Measurements from ENCODE around the gene NHS. TPM values are rescaled to one million over a fixed set of nuclear protein-coding genes. Genes with fewer than 3 reads are reported as not detected.

NHS gene
- total and polyA plus RNA-seq, 2 of the 4 experiments (the other 2 are of a cell fraction), result 0.36 to 0.90 TPM

GRCh38 chrX:17412692-17413091 is 37.7 kb downstream of the NHS start:
- no peak overlapping the region for H2BK15ac ChIP-seq (ENCODE audit: low read depth, low read length)
- H3K56ac ChIP-seq (ENCODE audit: extremely low read depth, insufficient read depth, low read length), result no peak overlapping the region
- no peak overlapping the region for H3K9ac ChIP-seq (ENCODE audit: low read depth, low read length)
- POLR2A ChIA-PET (ENCODE audit: unreplicated experiment), result no interaction called here
- in situ Hi-C loops (cut with MboI; ENCODE audit: low sequenced_read_pairs), result no loop called here
- no peaks in the 10 kb centered on the region for H3K36me3 ChIP-seq (ENCODE audit: control insufficient read depth, insufficient read depth, low read length)
- no peaks in the 10 kb centered on the region for H3K9me3 ChIP-seq (ENCODE audit: control insufficient read depth, insufficient read depth, low read length)
- dilution Hi-C loops (cut with HindIII; ENCODE audit: low sequenced_read_pairs, unreplicated experiment), result no loop called here
- no peaks in the 10 kb centered on the region; the same call in 1 of the 2 replicates for H3K9me1 ChIP-seq (ENCODE audit: insufficient read depth, low read length)
- 0 out of 2 replicates have a peak overlapping the region, but pooled peaks have one; percentile 14 for H3K18ac ChIP-seq (ENCODE audit: low read depth, low read length)
- H3K4ac ChIP-seq (ENCODE audit: low read depth, low read length), result no peak overlapping the region
- TF ChIP-seq CTCF (conservative IDR thresholded peaks at IDR 0.05; ENCODE audit: low read depth, low read length) (no peak), FOS (IDR thresholded peaks at IDR 0.05; ENCODE audit: low read depth, low read length) (peak; percentile 77)
- intact Hi-C loops (cut with micrococcal nuclease), result no loop called here
- ATAC-seq (ENCODE audit: low read depth), result peak; percentile 46
- no peak overlapping the region for H2AK9ac ChIP-seq (replicated peaks; ENCODE audit: low read depth, low read length, poor library complexity)
- H2AFZ ChIP-seq (replicated peaks; ENCODE audit: low read length, poor library complexity), result no peak overlapping the region
- peaks cover 12% of the 10 kb centered on the region for H3K4me1 ChIP-seq (ENCODE audit: control insufficient read depth, insufficient read depth, low read length)
- H4K5ac ChIP-seq (ENCODE audit: low read depth, low read length), result no peak overlapping the region
- H2BK20ac ChIP-seq (ENCODE audit: low read depth, low read length), result no peak overlapping the region
- H3K14ac ChIP-seq (replicated peaks; ENCODE audit: low read depth, low read length), result no peak overlapping the region
- no peaks in the 10 kb centered on the region; a peak in 1 of 4 replicates for H3K79me1 ChIP-seq (ENCODE audit: low read depth in 1 of 2, low read length in 2 of 2)
- H4K91ac ChIP-seq (ENCODE audit: insufficient read depth, low read depth, low read length), result no peak overlapping the region
- no peaks in the 10 kb centered on the region for H4K20me1 ChIP-seq (ENCODE audit: insufficient read depth, low read length)
- no peak overlapping the region for H4K8ac ChIP-seq (ENCODE audit: low read depth in 2 of 2, low read length in 2 of 2)
- peak overlapping the region; percentile 59 for H2BK5ac ChIP-seq (ENCODE audit: low read depth, low read length, poor library complexity, severe bottlenecking)
- peaks cover 8% of the 10 kb centered on the region for H3K27me3 ChIP-seq (ENCODE audit: control insufficient read depth, insufficient read depth, low read length)
- CTCF ChIA-PET, result no interaction called here
- DNase-seq, result peak; percentile 87
- WGBS, 2 experiments (ENCODE audit: extremely low coverage in 2 of 2, insufficient read length in 1 of 2), result no CpG with 5 or more reads among the region's 4 CpGs
- no peak overlapping the region for H3K23ac ChIP-seq (ENCODE audit: low read depth, low read length)
- H3K4me2 ChIP-seq (ENCODE audit: low read depth, low read length), result peak overlapping the region; percentile 20; the same call in 1 of the 2 replicates
- no peak overlapping the region for H2AK5ac ChIP-seq (ENCODE audit: low read depth, low read length)
- H3K27ac ChIP-seq (ENCODE audit: insufficient read depth, low read length), result 0 out of 2 replicates have a peak overlapping the region, but pooled peaks have one; percentile 26
- no TSS peak for BruUV-seq (replicated peaks)
- 0 out of 2 replicates have a peak overlapping the region, but pooled peaks have one; percentile 5 for H2BK120ac ChIP-seq (ENCODE audit: low read depth, low read length)
- H3K4me3 ChIP-seq (ENCODE audit: insufficient read depth, low read depth, low read length), result no peak overlapping the region
